GM19043 (cell line): ENCODE measurements around the gene AP5S1.
A peak's percentile ranks its signal among the peaks of the same experiment; 100 is the strongest.
"Not testable (repeated sequence)": the region's sequence is repeated elsewhere in the genome, so short reads cannot be mapped to it uniquely, and the experiment has no call there.

Experiments
- ATAC-seq: cut with Tn5 transposase; IDR thresholded peaks from one replicate; pipeline ENCODE4 v1.9.1; 2021; ENCODE audit warnings: low read depth; ENCODE audit not compliant: unreplicated experiment

AP5S1 gene

GRCh38 chr20:3788685-3789155 lies 31.6 kb upstream of the AP5S1 start:
- no peak for ATAC-seq

GRCh38 chr20:3789201-3789600 lies 31.1 kb upstream of the AP5S1 start:
- ATAC-seq = not testable (repeated sequence)

GRCh38 chr20:3794168-3794567 lies 26.2 kb upstream of the AP5S1 start:
- ATAC-seq = not testable (repeated sequence)

- no peak for ATAC-seq
These were observed 25.5 kb upstream of the AP5S1 start for GRCh38 chr20:3794701-3795420.

GRCh38 chr20:3795511-3796468 lies 24.6 kb upstream of the AP5S1 start, which contains the start of gene CDC25B:
Gene CDC25B, plus strand, starts transcription at chr20:3796310. Its CDS starts 222 bp downstream, at chr20:3796532.
- ATAC-seq = peak; percentile 59

GRCh38 chr20:3796477-3797225 lies 23.7 kb upstream of the AP5S1 start:
- no peak for ATAC-seq

GRCh38 chr20:3797226-3797545 lies 23.2 kb upstream of the AP5S1 start:
- no peak for ATAC-seq

GRCh38 chr20:3797592-3798372 lies 22.6 kb upstream of the AP5S1 start:
- no peak for ATAC-seq

- no peak for ATAC-seq
These were observed 22.0 kb upstream of the AP5S1 start for GRCh38 chr20:3798373-3798768.

GRCh38 chr20:3798908-3799248 lies 21.5 kb upstream of the AP5S1 start:
- no peak for ATAC-seq

GRCh38 chr20:3800256-3800877 lies 20.0 kb upstream of the AP5S1 start:
- no peak for ATAC-seq

GRCh38 chr20:3800878-3801260 lies 19.5 kb upstream of the AP5S1 start:
- no peak for ATAC-seq

- no peak for ATAC-seq
These were observed 19.0 kb upstream of the AP5S1 start for GRCh38 chr20:3801299-3801698.

- no peak for ATAC-seq
These were observed 18.5 kb upstream of the AP5S1 start for GRCh38 chr20:3801846-3802245.

GRCh38 chr20:3802524-3803239 lies 17.7 kb upstream of the AP5S1 start:
- ATAC-seq = no peak

- no peak for ATAC-seq
These were observed 17.1 kb upstream of the AP5S1 start for GRCh38 chr20:3803289-3803688.

GRCh38 chr20:3803854-3804253 lies 16.5 kb upstream of the AP5S1 start:
- no peak for ATAC-seq

GRCh38 chr20:3804254-3804751 lies 16.0 kb upstream of the AP5S1 start:
- ATAC-seq = no peak

- no peak for ATAC-seq
These were observed 15.6 kb upstream of the AP5S1 start for GRCh38 chr20:3804781-3805180.
